GM19455 (cell line): ENCODE measurements around the gene CLIC4.
"Not testable (repeated sequence)": the region's sequence is repeated elsewhere in the genome, so short reads cannot be mapped to it uniquely, and the experiment has no call there.

Experiments
- ATAC-seq: cut with Tn5 transposase; IDR thresholded peaks from one replicate; pipeline ENCODE4 v1.9.1; 2021; ENCODE audit not compliant: unreplicated experiment

The CLIC4 gene

GRCh38 chr1:24744911-24745710 is at the start of gene CLIC4:
Gene CLIC4, plus strand, starts transcription at chr1:24745447. Its CDS starts 107 bp downstream, at chr1:24745554.
- ATAC-seq, result peak; percentile 66

- ATAC-seq, result no peak
These were observed 49.0 kb upstream of the CLIC4 start for GRCh38 chr1:24696041-24696755.

- no peak for ATAC-seq
These were observed 48.4 kb upstream of the CLIC4 start for GRCh38 chr1:24696756-24697330.

GRCh38 chr1:24697453-24698001 is 47.7 kb upstream of the CLIC4 start:
- not testable (repeated sequence) for ATAC-seq

GRCh38 chr1:24698326-24698725 is 46.9 kb upstream of the CLIC4 start:
- not testable (repeated sequence) for ATAC-seq

- no peak for ATAC-seq
These were observed 45.6 kb upstream of the CLIC4 start for GRCh38 chr1:24699628-24700027.

GRCh38 chr1:24702511-24703293 is 42.5 kb upstream of the CLIC4 start:
- no peak for ATAC-seq

GRCh38 chr1:24704411-24705259 is 40.6 kb upstream of the CLIC4 start:
- ATAC-seq, result no peak

- no peak for ATAC-seq
These were observed 39.8 kb upstream of the CLIC4 start for GRCh38 chr1:24705260-24706073.

- ATAC-seq, result not testable (repeated sequence)
These were observed 39.2 kb upstream of the CLIC4 start for GRCh38 chr1:24706074-24706389.

- ATAC-seq, result no peak
These were observed 37.6 kb upstream of the CLIC4 start for GRCh38 chr1:24707687-24708086.

GRCh38 chr1:24708938-24709337 is 36.3 kb upstream of the CLIC4 start:
- no peak for ATAC-seq

GRCh38 chr1:24709791-24710441 is 35.3 kb upstream of the CLIC4 start:
- ATAC-seq, result no peak

- ATAC-seq, result no peak
These were observed 33.9 kb upstream of the CLIC4 start for GRCh38 chr1:24711329-24711728.

- no peak for ATAC-seq
These were observed 32.1 kb upstream of the CLIC4 start for GRCh38 chr1:24713176-24713575.

- ATAC-seq, result no peak
These were observed 31.5 kb upstream of the CLIC4 start for GRCh38 chr1:24713736-24714135.

GRCh38 chr1:24714859-24715520 is 30.3 kb upstream of the CLIC4 start:
- no peak for ATAC-seq

GRCh38 chr1:24715658-24716057 is 29.6 kb upstream of the CLIC4 start:
- no peak for ATAC-seq
